RPMI8226 (cell line): ENCODE measurements around the gene PAK4.

Experiments
- DNase-seq: peaks from one replicate; pipeline ENCODE4 v3.0.0-alpha.2; 2015

PAK4 gene

GRCh38 chr19:39181500-39182173 lies 56.1 kb downstream of the PAK4 start:
- DNase-seq, result no peak

- DNase-seq, result no peak
Measured at GRCh38 chr19:39182174-39182505, 56.6 kb downstream of the PAK4 start.

- no peak for DNase-seq
Measured at GRCh38 chr19:39183104-39183503, 57.5 kb downstream of the PAK4 start.

GRCh38 chr19:39186391-39186790 lies 60.8 kb downstream of the PAK4 start:
- DNase-seq, result no peak

GRCh38 chr19:39187552-39187943 lies 62.0 kb downstream of the PAK4 start:
- DNase-seq, result no peak

- no peak for DNase-seq
Measured at GRCh38 chr19:39188960-39189359, 63.4 kb downstream of the PAK4 start.

GRCh38 chr19:39190768-39191167 lies 65.2 kb downstream of the PAK4 start:
- no peak for DNase-seq

- no peak for DNase-seq
Measured at GRCh38 chr19:39192846-39193245, 67.3 kb downstream of the PAK4 start.

- DNase-seq, result no peak
Measured at GRCh38 chr19:39193803-39194202, 68.2 kb downstream of the PAK4 start.

- DNase-seq, result no peak
Measured at GRCh38 chr19:39194832-39195542, 69.4 kb downstream of the PAK4 start.

GRCh38 chr19:39195755-39196154 lies 70.2 kb downstream of the PAK4 start:
- no peak for DNase-seq

GRCh38 chr19:39196320-39196719 lies 70.7 kb downstream of the PAK4 start:
- DNase-seq, result no peak

GRCh38 chr19:39196860-39197562 lies 71.4 kb downstream of the PAK4 start, which contains the start of gene NCCRP1:
Gene NCCRP1 (plus strand): TSS chr19:39196964. CDS start chr19:39196983, 19 bp downstream.
- DNase-seq, result peak; percentile 9

- no peak for DNase-seq
Measured at GRCh38 chr19:39197808-39198207, 72.2 kb downstream of the PAK4 start.

- DNase-seq, result no peak
Measured at GRCh38 chr19:39199025-39199424, 73.4 kb downstream of the PAK4 start.

- DNase-seq, result no peak
Measured at GRCh38 chr19:39200066-39200802, 74.6 kb downstream of the PAK4 start.

- no peak for DNase-seq
Measured at GRCh38 chr19:39200803-39201115, 75.2 kb downstream of the PAK4 start.

GRCh38 chr19:39202998-39203355 lies 77.4 kb downstream of the PAK4 start:
- DNase-seq, result no peak

GRCh38 chr19:39203372-39204341 lies 78.1 kb downstream of the PAK4 start, which contains the start of gene SYCN:
Gene SYCN (minus strand): TSS chr19:39204263. CDS start chr19:39204254, 9 bp downstream.
- DNase-seq, result no peak

GRCh38 chr19:39205449-39205764 lies 79.8 kb downstream of the PAK4 start:
- no peak for DNase-seq

- DNase-seq, result no peak
Measured at GRCh38 chr19:39206122-39206521, 80.5 kb downstream of the PAK4 start.

GRCh38 chr19:39207293-39207836 lies 81.8 kb downstream of the PAK4 start:
- no peak for DNase-seq
